Glomerular visceral epithelial cell (primary cell): ENCODE results near the gene FGGY.
A peak's percentile ranks its signal among the peaks of the same experiment; 100 is the strongest.
"Not testable (repeated sequence)": the region's sequence is repeated elsewhere in the genome, so short reads cannot be mapped to it uniquely, and the experiment has no call there.

Experiments
- DNase-seq: peaks from one replicate; pipeline ENCODE4 v3.0.0-alpha.2; 2016; ENCODE audit errors: extremely low spot score

FGGY gene

DNA sequence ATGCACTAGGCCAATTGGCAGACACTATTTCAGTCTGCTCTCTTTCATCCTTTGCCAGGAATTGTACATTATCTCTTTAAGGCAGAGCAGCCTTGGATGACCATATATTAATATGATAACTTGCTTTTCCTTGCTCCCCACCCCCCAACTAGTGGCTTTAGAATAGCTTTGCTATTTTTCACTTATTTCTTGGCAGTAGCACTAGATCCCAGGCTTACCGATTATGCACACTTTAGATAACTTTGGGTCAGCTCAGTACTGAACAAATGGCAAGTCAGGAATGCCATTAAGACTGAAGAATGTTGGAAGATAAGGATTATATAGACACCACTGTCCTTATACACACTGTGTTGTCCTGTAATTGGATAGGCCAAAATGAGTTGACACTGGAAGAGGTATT, 146.4 kb downstream of the FGGY start:
- no peak for DNase-seq

DNA sequence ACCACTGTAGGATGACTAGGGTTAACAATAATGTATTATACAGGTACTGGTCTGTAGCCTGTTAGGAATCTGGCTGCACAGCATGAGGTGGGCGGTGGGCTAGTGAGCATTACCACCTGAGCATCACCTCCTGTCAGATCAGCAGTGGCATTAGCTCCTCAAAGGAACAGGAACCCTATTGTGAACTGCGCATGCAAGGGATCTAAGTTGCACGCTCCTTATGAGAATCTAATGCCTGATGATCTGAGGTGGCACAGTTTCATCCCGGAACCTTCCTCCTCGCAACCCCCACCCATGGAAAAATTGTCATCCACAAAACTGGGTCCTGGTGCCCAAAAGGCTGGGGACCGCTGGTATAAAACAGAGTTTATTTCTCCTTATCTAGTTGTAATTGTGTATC, 147.6 kb downstream of the FGGY start:
- no peak for DNase-seq

DNA sequence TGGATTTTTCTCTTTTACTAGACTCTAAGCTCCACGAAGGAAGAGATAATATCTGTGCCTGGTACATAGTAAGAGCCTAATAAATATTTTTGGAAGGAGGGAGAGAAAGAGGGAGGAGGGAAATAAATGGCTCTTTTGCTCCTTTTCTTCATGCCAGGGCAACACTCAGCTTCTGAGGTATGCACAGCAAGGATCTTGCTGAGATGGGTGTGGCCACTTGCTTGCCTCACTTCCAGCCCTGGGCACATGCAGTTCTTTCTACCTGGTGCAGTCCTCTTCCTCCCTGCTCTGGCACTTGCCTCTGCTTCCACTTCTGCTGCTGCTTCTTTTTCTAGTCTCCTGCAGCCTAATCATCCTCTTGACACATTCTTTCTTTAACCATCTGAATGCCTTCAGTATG, 148.1 kb downstream of the FGGY start:
- DNase-seq, result no peak

GRCh38 chr1:59446257-59446901, 149.5 kb downstream of the FGGY start:
- no peak for DNase-seq

DNA sequence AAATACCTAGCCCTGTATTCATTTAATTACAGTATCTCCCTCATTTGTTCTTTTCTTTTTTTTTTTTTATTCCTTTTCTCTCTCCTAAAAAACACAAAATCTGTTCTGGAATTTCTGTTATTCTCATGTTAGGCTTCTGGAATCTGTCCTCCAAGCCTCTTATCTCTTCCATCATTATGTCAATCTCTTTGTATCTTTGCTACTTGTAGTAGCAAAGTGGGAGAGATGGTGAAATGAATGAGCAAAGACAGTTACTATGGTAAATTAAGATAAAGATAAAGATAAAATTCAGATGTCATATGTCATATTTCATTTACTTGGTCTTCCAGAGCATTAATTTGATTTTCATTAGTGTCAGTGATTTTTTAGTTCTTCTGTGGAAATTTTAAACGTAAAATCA, 155.1 kb downstream of the FGGY start:
- DNase-seq, result no peak

GRCh38 chr1:59452559-59452958, 155.7 kb downstream of the FGGY start:
- no peak for DNase-seq

DNA sequence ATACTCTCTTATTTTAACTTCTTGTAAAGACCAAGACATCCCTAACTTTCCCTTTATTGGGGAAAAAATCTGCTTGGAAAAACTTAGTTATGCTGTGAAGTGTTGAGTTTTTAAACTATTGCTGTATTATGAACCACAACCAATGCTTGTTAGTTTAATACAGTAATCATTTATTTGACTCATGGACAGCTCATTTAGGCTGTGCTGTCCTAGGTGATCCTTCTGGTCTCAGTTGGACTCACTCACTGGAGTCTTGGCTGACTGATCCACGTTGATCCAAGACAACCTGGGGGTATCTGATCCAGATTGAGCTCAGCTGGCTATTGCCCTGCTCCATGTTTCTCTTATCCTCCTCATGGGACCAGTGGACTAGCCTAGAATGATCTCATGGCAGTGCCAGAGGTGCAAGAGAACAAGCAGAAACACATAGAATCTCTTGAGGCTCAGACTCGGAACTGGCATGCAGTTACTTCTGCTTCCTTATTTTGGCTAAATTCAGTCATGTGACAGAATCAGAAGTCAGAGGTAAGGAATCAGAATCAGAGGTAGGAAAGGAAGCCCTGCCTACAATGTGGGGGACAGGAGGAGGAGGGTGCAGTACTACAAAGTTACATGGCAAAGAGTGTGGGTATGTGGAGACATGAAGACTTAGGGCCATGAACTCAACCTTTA, 156.5 kb downstream of the FGGY start:
- DNase-seq, result no peak

DNA sequence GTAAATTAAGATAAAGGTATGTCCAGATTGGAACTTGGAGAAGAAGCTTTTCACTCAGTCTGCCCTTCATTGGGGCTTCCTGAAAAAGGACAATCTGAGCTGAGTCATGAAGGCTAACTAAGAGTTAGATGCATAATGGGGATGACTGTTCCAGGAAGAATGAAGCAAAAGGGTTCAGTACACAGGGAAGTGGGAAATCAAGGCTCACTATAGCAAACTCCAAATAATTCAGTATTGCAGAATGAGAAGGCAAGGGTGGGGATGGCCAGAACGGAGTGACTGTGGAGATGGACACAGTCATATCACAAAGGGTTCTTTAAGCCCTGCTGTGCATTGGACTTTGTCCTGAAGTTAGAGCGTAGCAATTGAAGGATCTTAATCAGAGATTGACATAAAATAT, 158.3 kb downstream of the FGGY start:
- peak; percentile 21 for DNase-seq

GRCh38 chr1:59457786-59458185, 160.9 kb downstream of the FGGY start:
- DNase-seq, result no peak

DNA sequence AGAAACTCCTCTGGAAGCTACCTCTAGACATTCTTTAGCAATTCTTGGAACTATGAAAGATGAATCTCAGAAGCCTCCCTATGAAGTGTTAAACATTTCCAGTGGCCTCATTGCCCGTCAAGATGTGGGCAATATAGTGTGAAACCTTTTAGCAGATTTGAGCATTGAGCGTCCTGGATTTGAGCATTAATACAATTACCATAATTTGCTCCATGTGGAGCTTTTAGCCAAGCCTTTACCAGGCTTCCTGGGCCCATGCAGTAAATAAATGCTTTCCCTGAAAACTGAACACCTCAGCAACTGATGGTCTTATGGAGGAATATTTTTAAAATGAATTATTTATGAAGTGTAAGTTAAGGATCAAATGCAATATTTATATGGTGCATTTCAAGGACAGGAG, 162.0 kb downstream of the FGGY start:
- DNase-seq, result no peak

- DNase-seq, result not testable (repeated sequence)
These were observed 166.0 kb downstream of the FGGY start for GRCh38 chr1:59462942-59463341.

GRCh38 chr1:59465478-59465877, 168.6 kb downstream of the FGGY start:
- not testable (repeated sequence) for DNase-seq

DNA sequence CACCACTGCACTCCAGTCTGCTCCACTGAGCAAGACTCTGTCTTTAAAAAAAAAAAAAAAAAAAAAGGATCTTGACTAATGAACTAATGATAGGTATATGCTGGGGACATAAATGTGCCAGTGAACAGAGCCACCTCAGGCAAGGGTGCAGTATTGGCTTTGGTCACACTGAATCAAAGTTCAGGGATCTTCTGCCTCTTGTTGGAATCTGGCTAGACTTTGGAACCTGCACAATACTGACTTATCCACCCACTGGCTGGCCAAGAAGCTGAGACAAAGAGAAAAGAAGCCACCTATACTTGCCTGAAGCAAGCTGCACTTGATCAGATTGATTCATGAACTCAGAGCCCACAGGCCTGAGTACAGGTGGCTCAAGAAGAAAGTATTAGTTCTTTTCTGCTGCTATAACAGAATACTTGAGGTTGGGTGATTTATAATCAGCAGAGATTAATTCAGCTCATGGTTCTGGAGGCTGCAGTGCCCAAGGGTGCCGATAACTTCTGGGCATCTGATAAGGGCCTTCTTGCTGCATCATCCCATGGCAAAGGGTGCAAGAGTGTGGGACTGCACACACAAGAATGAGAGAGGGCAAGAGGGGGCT, 172.0 kb downstream of the FGGY start:
- no peak for DNase-seq

DNA sequence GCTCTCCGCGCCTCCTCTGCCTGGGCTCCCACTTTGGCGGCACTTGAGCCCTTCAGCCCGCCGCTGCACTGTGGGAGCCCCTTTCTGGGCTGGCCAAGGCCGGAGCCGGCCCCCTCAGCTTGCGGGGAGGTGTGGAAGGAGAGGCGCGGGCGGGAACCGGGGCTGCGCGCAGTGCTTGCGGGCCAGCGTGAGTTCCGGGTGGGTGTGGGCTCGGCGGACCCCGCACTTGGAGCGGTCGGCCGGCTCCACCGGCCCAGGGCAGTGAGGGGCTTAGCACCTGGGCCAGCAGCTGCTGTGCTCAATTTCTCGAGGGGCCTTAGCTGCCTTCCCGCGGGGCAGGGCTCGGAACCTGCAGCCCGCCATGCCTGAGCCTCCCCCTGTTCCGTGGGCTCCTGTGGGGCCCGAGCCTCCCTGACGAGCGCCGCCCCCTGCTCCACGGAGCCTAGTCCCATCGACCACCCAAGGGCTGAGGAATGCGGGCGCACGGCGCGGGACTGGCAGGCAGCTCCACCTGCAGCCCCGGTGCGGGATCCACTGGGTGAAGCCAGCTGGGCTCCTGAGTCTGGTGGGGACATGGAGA, 175.2 kb downstream of the FGGY start:
- DNase-seq, result not testable (repeated sequence)

- DNase-seq, result no peak
These were observed 176.9 kb downstream of the FGGY start for GRCh38 chr1:59473831-59474230.

DNA sequence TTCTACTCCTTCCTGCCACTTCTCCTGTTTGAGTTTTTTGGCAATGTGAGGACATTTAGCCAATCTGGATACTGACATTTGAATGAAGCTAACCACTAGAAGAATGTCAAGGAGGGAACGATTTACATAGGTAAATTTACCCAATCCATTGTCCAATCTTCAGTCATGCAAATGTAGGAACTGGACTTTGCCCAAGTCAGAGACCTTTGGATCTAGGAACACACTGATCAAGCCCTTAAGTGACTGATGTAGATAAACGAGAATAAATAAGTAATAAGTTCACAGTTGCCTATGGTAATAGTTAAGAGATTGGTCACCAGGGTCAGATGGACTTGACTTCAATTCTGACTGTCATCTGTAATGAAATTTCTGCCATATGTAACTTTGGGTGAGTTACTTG, 177.6 kb downstream of the FGGY start:
- DNase-seq, result no peak

DNA sequence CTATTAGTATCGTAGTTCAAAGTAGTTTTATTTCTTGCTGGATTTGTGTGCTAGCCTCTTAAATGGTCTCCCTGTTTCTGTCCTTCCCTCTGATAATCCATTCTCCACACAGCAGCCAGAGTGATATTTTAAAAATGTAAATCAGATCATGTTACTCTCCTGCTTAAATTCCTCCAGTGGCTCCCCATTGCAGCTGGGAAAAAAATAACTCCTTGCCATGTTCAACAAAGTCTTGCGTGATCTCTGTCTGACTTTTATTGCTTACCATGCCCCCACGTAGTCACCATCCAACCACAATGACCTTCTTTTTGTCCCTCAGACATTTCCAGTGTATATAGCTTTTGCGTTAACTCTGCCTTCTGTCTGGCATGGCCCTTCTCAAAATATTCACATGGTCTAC, 178.8 kb downstream of the FGGY start:
- no peak for DNase-seq

- DNase-seq, result peak; percentile 59
These were observed 180.4 kb downstream of the FGGY start for GRCh38 chr1:59477286-59477685.

DNA sequence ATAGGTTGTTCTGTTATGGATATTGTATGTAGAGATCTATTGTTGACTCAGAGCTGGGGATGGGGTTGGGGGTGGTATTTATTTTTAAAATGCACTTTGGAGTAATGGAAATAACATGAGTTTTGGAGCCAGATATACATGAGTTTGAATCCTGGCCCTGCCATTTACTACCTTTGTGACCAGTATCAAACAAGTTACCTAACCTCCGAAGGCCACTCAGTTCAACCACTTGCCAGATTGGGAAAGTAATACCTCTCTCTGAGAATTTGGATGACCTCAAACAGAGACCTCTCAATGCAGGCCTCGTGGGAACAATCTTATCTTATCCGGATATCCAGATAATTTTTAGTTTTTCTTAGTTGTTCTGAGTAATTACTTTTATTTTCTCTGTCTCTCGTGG, 181.0 kb downstream of the FGGY start:
- no peak for DNase-seq

- DNase-seq, result no peak
These were observed 181.9 kb downstream of the FGGY start for GRCh38 chr1:59478822-59479221.

- DNase-seq, result no peak
These were observed 183.4 kb downstream of the FGGY start for GRCh38 chr1:59480188-59480888.

GRCh38 chr1:59481881-59482505, 185.1 kb downstream of the FGGY start:
- no peak for DNase-seq
